ENCODE data around the gene CREG1.

DNA sequence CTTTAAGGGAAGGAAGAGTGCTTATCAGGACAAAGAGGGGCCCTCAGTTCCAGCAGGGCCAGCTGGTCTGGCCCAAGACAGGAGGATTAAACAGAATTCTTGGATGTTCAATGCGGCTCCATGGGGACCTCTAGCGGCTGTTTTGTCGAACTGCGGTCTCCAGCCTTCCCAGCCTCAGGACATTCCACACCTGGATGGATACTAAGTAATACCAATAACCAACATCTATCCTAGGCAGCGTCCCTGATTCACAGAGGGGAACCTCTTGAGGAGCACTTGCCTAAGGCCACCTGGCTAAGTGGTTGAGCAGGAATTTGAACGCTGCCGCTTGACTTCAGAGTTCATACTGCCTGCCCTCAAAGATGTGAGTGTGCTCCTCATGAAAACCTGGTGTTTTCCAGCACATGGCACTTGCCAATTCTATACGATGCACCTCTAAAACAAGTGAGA is 19.7 kb downstream of the CREG1 start:
- TF ChIP-seq, protein P1, sequence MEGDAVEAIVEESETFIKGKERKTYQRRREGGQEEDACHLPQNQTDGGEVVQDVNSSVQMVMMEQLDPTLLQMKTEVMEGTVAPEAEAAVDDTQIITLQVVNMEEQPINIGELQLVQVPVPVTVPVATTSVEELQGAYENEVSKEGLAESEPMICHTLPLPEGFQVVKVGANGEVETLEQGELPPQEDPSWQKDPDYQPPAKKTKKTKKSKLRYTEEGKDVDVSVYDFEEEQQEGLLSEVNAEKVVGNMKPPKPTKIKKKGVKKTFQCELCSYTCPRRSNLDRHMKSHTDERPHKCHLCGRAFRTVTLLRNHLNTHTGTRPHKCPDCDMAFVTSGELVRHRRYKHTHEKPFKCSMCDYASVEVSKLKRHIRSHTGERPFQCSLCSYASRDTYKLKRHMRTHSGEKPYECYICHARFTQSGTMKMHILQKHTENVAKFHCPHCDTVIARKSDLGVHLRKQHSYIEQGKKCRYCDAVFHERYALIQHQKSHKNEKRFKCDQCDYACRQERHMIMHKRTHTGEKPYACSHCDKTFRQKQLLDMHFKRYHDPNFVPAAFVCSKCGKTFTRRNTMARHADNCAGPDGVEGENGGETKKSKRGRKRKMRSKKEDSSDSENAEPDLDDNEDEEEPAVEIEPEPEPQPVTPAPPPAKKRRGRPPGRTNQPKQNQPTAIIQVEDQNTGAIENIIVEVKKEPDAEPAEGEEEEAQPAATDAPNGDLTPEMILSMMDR (IDR thresholded peaks at IDR 0.05) = peak; percentile 86 to 96 (median 92)
- TF ChIP-seq POLR2A (IDR thresholded peaks at IDR 0.05) = no peak

All from right lobe of liver (tissue), 4 donors.